ENCODE results near the gene PRUNE1.

The PRUNE1 gene

DNA sequence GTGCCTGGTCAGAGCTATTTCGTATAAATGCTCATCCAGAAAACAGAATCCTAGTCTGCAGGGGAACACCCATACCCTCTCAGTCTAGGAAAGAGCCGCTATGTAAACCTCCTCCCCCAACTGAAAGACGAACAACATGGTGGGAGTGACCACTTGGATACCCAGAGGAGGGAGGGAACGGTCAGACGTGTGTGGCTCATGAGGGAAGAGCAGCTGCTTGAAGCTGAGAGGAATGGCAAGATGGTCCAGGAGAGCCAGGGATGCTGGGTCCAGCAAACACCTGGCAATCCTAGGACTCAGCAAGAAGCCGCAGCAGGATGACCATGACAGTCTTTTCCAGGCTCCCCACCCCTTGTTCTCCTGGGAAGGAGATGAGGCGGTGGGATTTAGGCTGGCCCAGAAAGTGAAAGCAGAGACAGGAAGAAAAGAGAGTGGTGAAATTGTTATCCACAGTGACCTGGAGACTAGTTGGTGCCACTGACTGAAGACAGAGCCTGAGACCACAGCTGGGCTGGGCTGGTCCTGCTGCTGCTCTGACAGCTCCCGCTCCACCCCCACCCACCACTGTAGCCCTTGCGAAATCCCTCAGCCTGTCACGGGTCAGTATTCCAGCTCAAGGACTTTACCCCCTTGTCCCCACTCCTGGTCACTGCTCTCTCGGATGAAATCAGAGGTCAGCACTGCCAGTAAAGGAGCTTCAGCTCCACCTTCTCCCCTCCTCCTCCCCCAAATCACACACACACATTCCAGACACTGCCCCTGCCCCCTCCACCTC is 37.3 kb upstream of the PRUNE1 start:
- H3K36me3 ChIP-seq (ENCODE audit: insufficient read depth, low read length): peaks cover 30% of the 10 kb centered on the region
- peak overlapping the region; percentile 96 for H3K9ac ChIP-seq (ENCODE audit: low read depth, low read length)
- H3K4me3 ChIP-seq (ENCODE audit: low read length): peak overlapping the region; percentile 86
- peak overlapping the region; percentile 96 for H3K4me2 ChIP-seq (ENCODE audit: low read length)
- H3K9me3 ChIP-seq (replicated peaks; ENCODE audit: low read length): no peaks in the 10 kb centered on the region
- H3K4me1 ChIP-seq (ENCODE audit: control insufficient read depth, insufficient read depth, low read length): peaks cover 36% of the 10 kb centered on the region
- H3K27me3 ChIP-seq (ENCODE audit: control insufficient read depth, insufficient read depth, low read length): no peaks in the 10 kb centered on the region

DNA sequence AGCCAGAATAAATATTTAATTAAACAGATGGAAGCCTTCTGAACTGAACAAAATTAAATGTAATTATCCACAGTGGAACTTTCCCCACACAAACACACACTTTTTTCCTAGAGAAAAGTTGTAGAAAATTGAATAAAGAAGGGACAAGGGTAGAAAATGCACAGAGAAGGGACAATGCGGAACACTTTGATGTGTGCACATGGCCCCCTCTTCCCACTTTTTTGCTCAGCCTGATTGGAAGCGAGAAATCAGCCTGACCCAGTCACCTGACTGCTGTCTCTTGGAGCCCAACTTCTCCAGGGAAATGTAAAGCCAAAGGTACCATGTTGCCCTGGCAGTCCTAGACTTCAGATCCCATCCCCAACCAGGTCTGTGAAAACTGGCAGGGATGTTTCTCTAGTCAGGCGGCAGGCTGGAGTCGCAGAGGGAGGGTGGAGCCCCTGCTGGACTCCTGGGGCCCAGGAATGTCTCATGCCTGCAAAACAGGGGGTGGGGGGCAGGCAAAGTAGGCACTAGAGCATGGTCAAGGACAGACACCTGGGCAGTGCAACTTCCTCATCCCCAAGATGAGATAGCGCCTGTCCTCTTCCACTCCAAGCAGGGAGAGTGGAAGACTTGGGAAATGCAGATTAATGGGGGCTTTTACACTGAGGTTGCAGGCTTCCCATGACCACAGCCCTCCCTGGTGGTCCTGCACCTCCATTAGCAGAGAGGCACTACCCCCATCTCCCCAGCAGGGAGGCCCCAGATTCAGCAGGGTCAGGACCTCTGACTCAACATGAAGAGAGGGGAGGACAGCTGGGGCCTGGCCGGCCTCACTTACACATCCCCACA is 36.4 kb upstream of the PRUNE1 start:
- H3K27me3 ChIP-seq (ENCODE audit: control insufficient read depth, insufficient read depth, low read length): no peaks in the 10 kb centered on the region
- peaks cover 22% of the 10 kb centered on the region for H3K36me3 ChIP-seq (ENCODE audit: insufficient read depth, low read length)
- peak overlapping the region; percentile 86 for H3K4me3 ChIP-seq (ENCODE audit: low read length)
- H3K4me1 ChIP-seq (ENCODE audit: control insufficient read depth, insufficient read depth, low read length): peaks cover 39% of the 10 kb centered on the region
- H3K4me2 ChIP-seq (ENCODE audit: low read length): peak overlapping the region; percentile 96
- peak overlapping the region; percentile 96 for H3K9ac ChIP-seq (ENCODE audit: low read depth, low read length)
- no peaks in the 10 kb centered on the region for H3K9me3 ChIP-seq (replicated peaks; ENCODE audit: low read length)

DNA sequence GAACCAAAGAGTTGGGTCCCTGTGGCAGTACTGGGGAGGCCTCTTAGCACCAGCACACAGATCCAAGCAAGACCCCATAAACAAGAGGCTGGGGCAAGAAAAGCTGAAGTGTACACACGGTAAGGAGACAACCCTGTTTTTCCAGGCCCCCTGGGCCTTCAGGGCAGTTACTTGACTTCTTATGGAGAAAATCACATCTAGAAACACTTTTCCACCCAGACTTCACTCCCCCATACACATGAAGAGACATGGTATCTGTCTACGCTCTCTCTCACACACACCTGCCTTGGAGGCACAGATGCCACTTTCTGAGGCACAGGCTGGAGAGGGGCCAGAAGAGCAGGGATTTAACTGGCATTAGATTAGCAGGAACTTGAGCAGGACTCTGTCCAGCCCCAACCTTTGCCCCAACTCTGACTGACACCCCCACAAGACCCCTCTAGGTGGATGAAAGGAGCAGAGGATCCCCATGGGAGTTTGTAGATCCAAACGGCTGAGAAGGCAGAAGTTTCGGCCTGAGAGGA is 35.8 kb upstream of the PRUNE1 start:
- peak overlapping the region; percentile 86 for H3K4me3 ChIP-seq (ENCODE audit: low read length)
- peaks cover 46% of the 10 kb centered on the region for H3K4me1 ChIP-seq (ENCODE audit: control insufficient read depth, insufficient read depth, low read length)
- H3K9me3 ChIP-seq (replicated peaks; ENCODE audit: low read length): no peaks in the 10 kb centered on the region
- H3K9ac ChIP-seq (ENCODE audit: low read depth, low read length): peak overlapping the region; percentile 96
- peak overlapping the region; percentile 96 for H3K4me2 ChIP-seq (ENCODE audit: low read length)
- H3K36me3 ChIP-seq (ENCODE audit: insufficient read depth, low read length): peaks cover 16% of the 10 kb centered on the region
- no peaks in the 10 kb centered on the region for H3K27me3 ChIP-seq (ENCODE audit: control insufficient read depth, insufficient read depth, low read length)

DNA sequence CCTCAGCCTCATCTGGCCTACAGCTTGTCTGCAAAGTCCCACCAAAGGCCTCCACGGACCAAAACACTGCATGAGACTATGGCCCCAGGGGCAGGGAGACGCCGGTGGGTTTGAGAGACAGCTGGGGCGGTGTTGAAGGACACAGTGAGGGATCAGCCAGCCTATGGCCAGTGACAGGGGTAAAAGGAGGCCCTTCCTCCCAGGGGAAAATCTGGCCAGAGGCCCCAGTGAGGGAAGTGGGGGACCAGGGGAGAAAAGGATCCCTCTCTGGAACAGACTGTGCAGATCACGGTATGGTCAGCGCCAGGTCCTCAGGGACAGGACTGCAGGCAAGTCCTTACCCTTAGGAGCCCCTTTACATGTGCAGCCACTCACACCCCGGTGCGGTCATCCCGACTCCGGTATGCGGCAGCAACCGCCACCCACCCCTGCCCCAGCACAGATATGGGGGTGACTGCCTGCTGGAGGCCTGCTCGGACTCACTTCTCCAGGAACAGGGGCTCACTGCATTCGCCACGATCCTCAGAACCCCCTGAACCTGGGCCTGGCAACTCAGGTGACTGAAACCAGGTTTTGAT is 34.9 kb upstream of the PRUNE1 start:
- Histone ChIP-seq H3K9ac (ENCODE audit: low read depth, low read length) (peak overlapping the region; percentile 96), H3K4me1 (ENCODE audit: control insufficient read depth, insufficient read depth, low read length) (peaks cover 55% of the 10 kb centered on the region), H3K36me3 (ENCODE audit: insufficient read depth, low read length) (peaks cover 7% of the 10 kb centered on the region), H3K4me3 (ENCODE audit: low read length) (peak overlapping the region; percentile 86), H3K4me2 (ENCODE audit: low read length) (peak overlapping the region; percentile 96), H3K27me3 (ENCODE audit: control insufficient read depth, insufficient read depth, low read length) (no peaks in the 10 kb centered on the region), H3K9me3 (replicated peaks; ENCODE audit: low read length) (no peaks in the 10 kb centered on the region)

DNA sequence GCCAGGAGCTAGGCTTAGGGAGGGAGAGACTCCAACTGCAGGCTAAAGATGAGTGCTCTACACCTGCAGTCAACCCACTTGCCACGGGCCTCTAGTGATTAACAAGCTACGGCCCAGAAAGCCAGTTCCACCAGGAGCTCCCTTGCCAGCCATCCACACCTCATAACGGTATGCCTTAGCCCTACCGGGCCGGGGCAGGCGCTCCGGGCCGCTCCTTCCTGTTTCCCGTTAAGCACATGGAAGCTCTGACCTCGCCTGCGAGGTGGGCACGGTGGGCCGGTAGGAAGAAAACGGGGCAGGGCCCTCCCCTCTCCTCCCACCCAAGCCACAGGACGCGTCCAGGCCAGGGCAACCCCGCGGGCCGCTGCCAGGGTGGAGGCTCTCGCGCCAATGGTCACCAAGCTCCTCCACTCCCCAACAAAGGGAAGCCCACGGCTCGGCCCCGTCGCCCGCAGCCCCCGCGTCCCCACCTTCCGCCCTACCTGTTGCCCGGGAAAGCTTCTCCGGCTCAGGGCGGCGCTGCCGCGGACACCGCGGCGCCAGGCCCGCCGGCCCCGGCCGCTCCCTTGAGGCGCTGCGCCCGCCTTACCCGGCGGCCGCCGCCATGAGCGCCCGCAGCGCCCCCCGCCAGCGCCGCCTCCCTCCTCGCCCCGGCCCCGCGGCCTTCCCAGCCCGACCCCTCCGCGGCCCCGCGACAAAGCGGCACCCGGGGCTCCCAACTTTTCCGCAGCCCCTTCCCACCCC is 34.2 kb upstream of the PRUNE1 start:
- Histone ChIP-seq H3K9ac (ENCODE audit: low read depth, low read length) (peak overlapping the region; percentile 96), H3K4me2 (ENCODE audit: low read length) (peak overlapping the region; percentile 96), H3K4me3 (ENCODE audit: low read length) (peak overlapping the region; percentile 86), H3K4me1 (ENCODE audit: control insufficient read depth, insufficient read depth, low read length) (peaks cover 59% of the 10 kb centered on the region), H3K36me3 (ENCODE audit: insufficient read depth, low read length) (peaks cover under 1% of the 10 kb centered on the region), H3K27me3 (ENCODE audit: control insufficient read depth, insufficient read depth, low read length) (no peaks in the 10 kb centered on the region), H3K9me3 (replicated peaks; ENCODE audit: low read length) (no peaks in the 10 kb centered on the region)

DNA sequence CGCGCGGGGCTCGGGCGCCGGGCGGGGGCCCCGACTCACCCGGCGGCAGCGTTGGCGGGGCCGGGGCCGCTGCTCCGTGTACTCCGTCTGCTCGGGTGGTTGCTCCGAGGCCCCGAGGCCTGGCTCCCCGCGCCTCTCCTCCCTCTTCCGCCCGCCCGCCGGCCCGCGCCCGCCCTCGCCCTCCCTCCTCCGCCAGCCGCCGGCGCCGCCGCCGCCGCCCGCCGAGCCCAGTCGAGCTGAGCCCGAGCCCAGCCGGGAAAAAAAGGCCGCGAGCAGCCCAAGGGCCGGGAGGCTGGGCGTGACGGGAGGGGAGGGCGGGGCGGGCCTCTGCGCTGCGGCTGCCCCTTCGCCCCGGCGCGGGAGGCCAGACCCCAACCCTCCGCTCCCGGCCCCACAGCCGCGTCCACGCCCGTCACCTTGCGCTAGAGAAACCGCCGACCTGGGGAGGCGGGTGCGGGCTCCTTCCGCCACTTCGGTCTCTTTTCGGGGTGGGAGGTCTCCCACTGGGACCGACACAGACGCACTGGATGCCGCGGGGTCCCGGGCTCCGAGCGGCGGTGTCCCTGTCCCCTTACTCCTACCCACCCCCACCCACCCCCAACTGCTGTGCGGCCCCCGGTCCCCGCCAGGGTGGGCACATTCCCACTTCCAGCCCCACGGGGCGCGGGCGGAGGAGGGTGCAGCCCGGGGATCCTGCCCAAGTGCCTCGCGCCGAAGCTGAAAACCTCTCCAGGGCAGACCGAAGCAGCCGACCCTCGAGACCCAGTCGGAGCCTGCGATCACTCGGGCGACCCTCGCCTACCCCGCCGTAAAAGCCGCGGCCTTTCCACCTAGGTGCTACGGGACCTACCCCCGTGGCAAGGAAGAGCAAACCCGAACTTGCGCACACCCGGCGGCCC is 33.4 kb upstream of the PRUNE1 start, which contains the start of gene CERS2:
CERS2 (minus strand) TSS at position 256 of the 899 bp plus-strand sequence. CDS start 5,745 bp downstream, outside the sequence.
- H3K27me3 ChIP-seq (ENCODE audit: control insufficient read depth, insufficient read depth, low read length): no peaks in the 10 kb centered on the region
- no peaks in the 10 kb centered on the region for H3K9me3 ChIP-seq (replicated peaks; ENCODE audit: low read length)
- H3K9ac ChIP-seq (ENCODE audit: low read depth, low read length): peak within 1 kb of the TSS; percentile 96
- H3K4me3 ChIP-seq (ENCODE audit: low read length): peak within 1 kb of the TSS; percentile 86
- H3K36me3 ChIP-seq (ENCODE audit: insufficient read depth, low read length): no peaks in the 10 kb centered on the region
- H3K4me2 ChIP-seq (ENCODE audit: low read length): peak within 1 kb of the TSS; percentile 96
- peaks cover 67% of the 10 kb centered on the region for H3K4me1 ChIP-seq (ENCODE audit: control insufficient read depth, insufficient read depth, low read length)

DNA sequence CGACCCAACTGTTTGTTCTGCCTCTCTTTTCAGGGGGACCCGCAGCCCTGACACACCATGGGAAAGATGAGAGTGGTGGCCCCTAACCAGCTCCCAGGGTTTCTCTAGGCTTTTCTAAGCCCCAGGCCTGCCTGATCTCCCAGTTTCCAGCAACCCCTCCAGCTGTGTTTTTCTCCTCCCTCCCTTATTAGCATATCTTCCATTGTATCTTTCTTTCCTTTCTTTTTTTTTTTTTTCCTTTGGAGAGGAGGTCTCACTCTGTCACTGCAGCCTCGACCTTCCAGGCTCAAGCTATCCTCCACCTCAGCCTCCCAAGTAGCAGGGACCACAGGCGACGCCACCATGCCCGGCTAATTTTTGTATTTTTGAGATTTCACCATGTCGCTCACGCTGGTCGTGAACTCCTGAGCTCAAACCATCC is 31.8 kb upstream of the PRUNE1 start:
- no peak overlapping the region for H3K4me3 ChIP-seq (ENCODE audit: low read length)
- peak overlapping the region; percentile 71 for H3K4me2 ChIP-seq (ENCODE audit: low read length)
- no peaks in the 10 kb centered on the region for H3K36me3 ChIP-seq (ENCODE audit: insufficient read depth, low read length)
- H3K4me1 ChIP-seq (ENCODE audit: control insufficient read depth, insufficient read depth, low read length): peaks cover 61% of the 10 kb centered on the region
- no peak overlapping the region for H3K9ac ChIP-seq (ENCODE audit: low read depth, low read length)
- no peaks in the 10 kb centered on the region for H3K9me3 ChIP-seq (replicated peaks; ENCODE audit: low read length)
- H3K27me3 ChIP-seq (ENCODE audit: control insufficient read depth, insufficient read depth, low read length): no peaks in the 10 kb centered on the region

DNA sequence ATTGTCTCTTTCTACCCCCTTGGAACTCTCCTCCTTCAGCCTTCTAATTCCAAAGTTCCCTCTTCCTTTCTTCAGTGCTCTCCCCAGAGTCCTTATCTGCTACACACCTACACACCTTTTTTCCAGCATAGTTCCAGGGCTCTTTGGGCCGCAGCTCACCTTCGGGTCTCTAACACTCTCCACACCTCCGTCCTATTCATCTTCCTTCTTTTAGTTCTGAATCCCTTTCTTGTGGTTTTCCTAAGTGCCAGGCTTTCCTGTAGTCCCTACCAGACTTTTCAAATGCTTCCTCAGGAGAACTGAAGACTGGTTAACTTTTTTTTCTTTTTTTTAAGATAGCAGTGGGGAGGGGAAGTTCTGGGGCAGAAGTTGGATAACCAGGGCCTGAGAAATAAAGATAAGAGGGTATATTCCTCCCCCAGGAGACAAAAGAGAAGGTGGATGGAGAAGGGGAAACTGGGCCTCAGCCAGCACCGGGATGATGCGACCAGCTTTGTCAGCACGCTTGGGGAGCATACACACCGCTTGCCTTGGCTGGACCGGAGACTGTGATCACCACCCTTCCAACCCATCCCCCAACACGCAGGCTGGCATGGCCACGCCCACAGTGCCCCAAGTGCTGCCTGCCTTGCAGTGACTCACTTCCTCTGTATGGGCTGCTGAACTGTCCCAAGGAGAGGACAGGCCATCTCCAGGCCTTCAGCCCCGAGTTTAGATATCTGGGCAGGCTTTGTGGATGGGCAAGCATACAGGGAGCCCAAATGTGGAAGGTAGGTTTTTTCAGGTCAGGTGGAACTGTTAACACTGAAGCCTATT is 31.2 kb upstream of the PRUNE1 start:
- peak overlapping the region; percentile 42 for H3K9ac ChIP-seq (ENCODE audit: low read depth, low read length)
- no peaks in the 10 kb centered on the region for H3K27me3 ChIP-seq (ENCODE audit: control insufficient read depth, insufficient read depth, low read length)
- H3K9me3 ChIP-seq (replicated peaks; ENCODE audit: low read length): no peaks in the 10 kb centered on the region
- peak overlapping the region; percentile 71 for H3K4me2 ChIP-seq (ENCODE audit: low read length)
- peak overlapping the region; percentile 43 for H3K4me3 ChIP-seq (ENCODE audit: low read length)
- H3K36me3 ChIP-seq (ENCODE audit: insufficient read depth, low read length): no peaks in the 10 kb centered on the region
- H3K4me1 ChIP-seq (ENCODE audit: control insufficient read depth, insufficient read depth, low read length): peaks cover 61% of the 10 kb centered on the region

DNA sequence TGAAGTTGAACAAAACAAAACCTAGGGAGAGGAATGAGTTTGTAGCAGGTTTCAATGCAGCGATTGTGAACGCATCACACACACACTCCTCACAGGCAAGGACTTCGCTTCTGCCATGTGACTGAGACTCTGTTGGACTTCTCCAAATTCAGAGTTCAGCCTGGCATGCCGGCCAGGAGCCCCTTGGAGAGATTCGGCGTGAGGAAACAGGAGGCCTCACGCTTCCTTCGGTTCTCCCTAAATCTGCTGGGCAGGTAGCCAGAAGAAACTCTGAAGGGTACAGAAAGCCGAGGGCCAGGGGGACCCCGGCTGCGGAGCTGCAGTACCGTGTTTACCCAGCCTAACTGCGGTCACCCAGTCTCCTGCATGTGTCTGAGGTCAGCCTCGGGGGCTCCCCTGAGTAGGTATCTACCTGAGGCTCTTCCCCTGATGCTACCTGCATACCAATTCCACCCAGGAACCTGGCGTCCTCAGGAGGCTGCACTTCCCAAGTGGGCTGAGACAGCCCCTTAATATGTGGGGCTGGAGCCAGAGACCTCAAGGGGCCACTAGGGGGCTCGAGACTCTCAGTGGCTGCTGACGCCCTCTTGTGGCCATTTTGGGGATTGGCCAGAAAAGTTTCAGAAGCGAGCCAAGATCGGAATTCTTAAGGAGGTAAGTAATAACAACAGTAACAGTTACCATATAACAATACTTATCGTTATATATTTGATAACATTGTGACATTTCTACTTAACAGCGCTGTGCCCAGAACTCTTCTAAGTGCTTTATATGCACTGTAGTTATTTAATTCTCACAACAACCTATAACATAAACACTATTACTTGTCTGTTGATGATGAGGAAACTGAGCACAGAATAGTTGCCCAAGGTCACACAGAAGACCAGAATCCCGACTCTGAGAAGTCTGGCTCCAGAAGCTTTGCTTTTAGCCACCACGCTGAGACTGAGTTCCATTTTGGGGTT is 28.9 kb upstream of the PRUNE1 start:
- Histone ChIP-seq H3K9ac (ENCODE audit: low read depth, low read length) (no peak overlapping the region), H3K4me2 (ENCODE audit: low read length) (peak overlapping the region; percentile 26), H3K4me1 (ENCODE audit: control insufficient read depth, insufficient read depth, low read length) (peaks cover 49% of the 10 kb centered on the region), H3K27me3 (ENCODE audit: control insufficient read depth, insufficient read depth, low read length) (no peaks in the 10 kb centered on the region), H3K9me3 (replicated peaks; ENCODE audit: low read length) (no peaks in the 10 kb centered on the region), H3K4me3 (ENCODE audit: low read length) (no peak overlapping the region), H3K36me3 (ENCODE audit: insufficient read depth, low read length) (no peaks in the 10 kb centered on the region)
